ENCODE measurements around the gene PSME2. TPM values are rescaled to one million over a fixed set of nuclear protein-coding genes. Genes with fewer than 3 reads are reported as not detected.

PSME2 gene
- total and polyA plus RNA-seq, 2 of the 13 experiments (the other 11 are each of a cell fraction or from before 2014, with no cell fraction given): 332 to 716 TPM

GRCh38 chr14:24194873-24195185, 48.4 kb upstream of the PSME2 start (continued):
- no peak for TF ChIP-seq ZMYM4 (CRISPR knock-in tag; IDR thresholded peaks at IDR 0.05)
- no peak for TF ChIP-seq ZNF17 (CRISPR knock-in tag; IDR thresholded peaks at IDR 0.05)
- no peak for TF ChIP-seq ZNF430 (CRISPR knock-in tag; IDR thresholded peaks at IDR 0.05)
- TF ChIP-seq ZSCAN29 (CRISPR knock-in tag; conservative IDR thresholded peaks at IDR 0.05): no peak
- TF ChIP-seq GTF2F1 (IDR thresholded peaks at IDR 0.05; ENCODE audit: low read length): no peak
- no peak for TF ChIP-seq TEAD2 (CRISPR knock-in tag; IDR thresholded peaks at IDR 0.05)
- TF ChIP-seq ZNF784 (CRISPR knock-in tag; IDR thresholded peaks at IDR 0.05; ENCODE audit: borderline replicate concordance): no peak
- no peak for TF ChIP-seq IRF2 (CRISPR knock-in tag; IDR thresholded peaks at IDR 0.05)
- peak; percentile 52; the same call in 1 of the 2 replicates for TF ChIP-seq CC2D1A (CRISPR knock-in tag; IDR thresholded peaks at IDR 0.05)
- no peak for TF ChIP-seq NFRKB (IDR thresholded peaks at IDR 0.05)
- TF ChIP-seq HNRNPL (IDR thresholded peaks at IDR 0.05; ENCODE audit: low read depth, low read length): no peak
- no peak for TF ChIP-seq ZNF782 (CRISPR knock-in tag; IDR thresholded peaks at IDR 0.05; ENCODE audit: borderline replicate concordance)
- TF ChIP-seq MTA3 (CRISPR knock-in tag; IDR thresholded peaks at IDR 0.05): 0 out of 2 replicates have a peak, but pooled peaks have one; percentile 45
- no peak; the same call in 1 of the 2 replicates for TF ChIP-seq MTA1 (CRISPR knock-in tag; IDR thresholded peaks at IDR 0.05; ENCODE audit: borderline replicate concordance)
- no peak for TF ChIP-seq ZNF619 (CRISPR knock-in tag; IDR thresholded peaks at IDR 0.05)
- 0 out of 2 replicates have a peak, but pooled peaks have one; percentile 70 for TF ChIP-seq IRF1 (CRISPR knock-in tag; IDR thresholded peaks at IDR 0.05; ENCODE audit: low read depth)
- TF ChIP-seq POLR2AphosphoS2 (IDR thresholded peaks at IDR 0.05; ENCODE audit: low read depth, low read length): no peak
- peak; percentile 52; the same call in 1 of the 2 replicates for TF ChIP-seq ZBTB38 (CRISPR knock-in tag; IDR thresholded peaks at IDR 0.05)
- 0 out of 2 replicates have a peak, but pooled peaks have one; percentile 2 for TF ChIP-seq ZBTB49 (CRISPR knock-in tag; IDR thresholded peaks at IDR 0.05; ENCODE audit: borderline replicate concordance)
- TF ChIP-seq MAFG (CRISPR knock-in tag; IDR thresholded peaks at IDR 0.05): no peak
- no peak for TF ChIP-seq ELF1 (CRISPR knock-in tag; IDR thresholded peaks at IDR 0.05)
- peak; percentile 22; the same call in 1 of the 2 replicates for TF ChIP-seq ZNF724P (CRISPR knock-in tag; IDR thresholded peaks at IDR 0.05; ENCODE audit: borderline replicate concordance)
- TF ChIP-seq ZNF691 (CRISPR knock-in tag; IDR thresholded peaks at IDR 0.05; ENCODE audit: borderline replicate concordance, low read depth): peak; percentile 45; the same call in 1 of the 2 replicates
- no peak for TF ChIP-seq RCOR2 (CRISPR knock-in tag; IDR thresholded peaks at IDR 0.05)
- peak; percentile 23; the same call in 1 of the 2 replicates for TF ChIP-seq CHCHD3 (CRISPR knock-in tag; IDR thresholded peaks at IDR 0.05)
- no peak; the same call in 1 of the 2 replicates for TF ChIP-seq SP5 (CRISPR knock-in tag; IDR thresholded peaks at IDR 0.05; ENCODE audit: borderline replicate concordance, low read depth)
- TF ChIP-seq MBD4 (IDR thresholded peaks at IDR 0.05; ENCODE audit: borderline replicate concordance, low read length): no peak
